Uterus (tissue), 2 donors: ENCODE data around the gene VAC14.

Source experiments
- POLR2A ChIP-seq, 2 donors: fragments of 450-650 bp; IDR thresholded peaks; one replicate each; pipeline ENCODE4 v1.6.1; 2016; ENCODE audit warnings: antibody characterized with exemption in 2 of 2, mild to moderate bottlenecking in 1 of 2, moderate library complexity in 1 of 2
- TF ChIP-seq, protein P1 (sequence below), 4 experiments: fragments of 200-600 bp in 2 of 4; fragments of 450-650 bp in 2 of 4; sonication (generic) in 2 of 4; IDR thresholded peaks; one replicate each; pipeline ENCODE4 v1.5.1; 2016 to 2019; ENCODE audit warnings: antibody characterized with exemption in 4 of 4, mild to moderate bottlenecking in 2 of 4, moderate library complexity in 1 of 4

DNA sequence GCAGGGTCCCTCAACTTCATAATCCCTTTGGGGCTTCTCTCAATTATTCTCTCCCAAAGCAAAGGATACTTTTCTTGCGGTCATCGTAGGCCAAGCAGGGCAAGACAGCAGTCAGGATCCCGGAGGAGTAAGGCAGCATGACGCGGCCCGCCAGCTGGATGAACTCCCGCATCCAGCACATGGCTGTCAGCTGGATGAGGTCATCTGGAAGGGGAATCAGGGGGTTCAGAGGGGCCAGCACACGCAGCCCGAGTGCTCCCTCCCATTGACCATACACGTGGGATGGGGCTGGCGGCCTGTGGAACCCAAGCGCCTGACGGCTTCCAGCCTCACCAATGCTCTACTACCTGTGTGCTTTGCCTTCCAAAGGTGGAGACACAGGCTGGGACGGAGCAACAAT, 19.2 kb downstream of the VAC14 start:
- TF ChIP-seq, protein P1, sequence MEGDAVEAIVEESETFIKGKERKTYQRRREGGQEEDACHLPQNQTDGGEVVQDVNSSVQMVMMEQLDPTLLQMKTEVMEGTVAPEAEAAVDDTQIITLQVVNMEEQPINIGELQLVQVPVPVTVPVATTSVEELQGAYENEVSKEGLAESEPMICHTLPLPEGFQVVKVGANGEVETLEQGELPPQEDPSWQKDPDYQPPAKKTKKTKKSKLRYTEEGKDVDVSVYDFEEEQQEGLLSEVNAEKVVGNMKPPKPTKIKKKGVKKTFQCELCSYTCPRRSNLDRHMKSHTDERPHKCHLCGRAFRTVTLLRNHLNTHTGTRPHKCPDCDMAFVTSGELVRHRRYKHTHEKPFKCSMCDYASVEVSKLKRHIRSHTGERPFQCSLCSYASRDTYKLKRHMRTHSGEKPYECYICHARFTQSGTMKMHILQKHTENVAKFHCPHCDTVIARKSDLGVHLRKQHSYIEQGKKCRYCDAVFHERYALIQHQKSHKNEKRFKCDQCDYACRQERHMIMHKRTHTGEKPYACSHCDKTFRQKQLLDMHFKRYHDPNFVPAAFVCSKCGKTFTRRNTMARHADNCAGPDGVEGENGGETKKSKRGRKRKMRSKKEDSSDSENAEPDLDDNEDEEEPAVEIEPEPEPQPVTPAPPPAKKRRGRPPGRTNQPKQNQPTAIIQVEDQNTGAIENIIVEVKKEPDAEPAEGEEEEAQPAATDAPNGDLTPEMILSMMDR (IDR thresholded peaks at IDR 0.05): no peak
- no peak for TF ChIP-seq POLR2A (IDR thresholded peaks at IDR 0.05)
